CD4-positive, alpha-beta T cell treated with Interleukin-2 at 100 ng/mL for 4 hours (primary cell): Measurements from ENCODE around the gene ETNPPL.

ENCODE experiments used
- DNase-seq: peaks from one replicate; pipeline ENCODE4 v3.0.0-alpha.2; 2020; ENCODE audit warnings: low spot score

ETNPPL gene

DNA sequence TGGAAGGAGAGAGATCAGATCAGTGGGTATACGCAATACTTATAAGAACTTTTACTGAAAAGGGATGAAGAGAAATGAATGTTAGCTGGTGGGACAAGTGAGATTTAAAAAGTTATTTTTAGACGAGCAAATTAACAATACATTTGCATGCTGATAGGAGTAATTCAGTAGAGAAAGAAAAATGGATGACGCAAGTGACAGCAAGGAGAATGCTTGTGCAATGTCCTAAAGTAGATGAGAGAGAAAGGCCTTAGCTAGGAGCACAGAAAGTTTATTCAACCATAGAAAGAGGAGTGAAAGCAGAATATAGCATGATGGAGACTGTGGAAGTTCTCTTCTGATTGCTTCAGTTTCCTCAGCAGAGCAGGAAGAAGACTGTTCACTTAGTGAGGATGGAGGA is 66.7 kb downstream of the ETNPPL start:
- DNase-seq = no peak

DNA sequence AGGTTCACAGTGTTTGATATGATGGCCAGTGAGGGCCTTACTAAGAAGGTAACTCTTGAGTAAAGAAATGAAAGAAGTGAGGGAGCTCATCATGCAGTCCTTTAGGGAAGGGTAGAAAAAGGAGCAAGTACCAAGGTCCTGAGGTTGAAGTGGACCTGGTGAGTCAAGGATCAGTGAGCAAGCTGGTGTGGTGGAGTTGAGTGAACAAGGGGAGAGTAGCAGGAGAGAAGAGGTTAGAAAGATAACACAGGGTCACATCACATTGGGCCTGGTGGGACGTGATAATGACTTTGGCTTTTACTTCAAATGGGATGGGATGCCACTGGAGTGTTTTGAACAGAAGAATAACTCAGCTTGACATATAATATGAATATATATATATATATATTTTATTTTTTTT is 67.8 kb downstream of the ETNPPL start:
- no peak for DNase-seq

DNA sequence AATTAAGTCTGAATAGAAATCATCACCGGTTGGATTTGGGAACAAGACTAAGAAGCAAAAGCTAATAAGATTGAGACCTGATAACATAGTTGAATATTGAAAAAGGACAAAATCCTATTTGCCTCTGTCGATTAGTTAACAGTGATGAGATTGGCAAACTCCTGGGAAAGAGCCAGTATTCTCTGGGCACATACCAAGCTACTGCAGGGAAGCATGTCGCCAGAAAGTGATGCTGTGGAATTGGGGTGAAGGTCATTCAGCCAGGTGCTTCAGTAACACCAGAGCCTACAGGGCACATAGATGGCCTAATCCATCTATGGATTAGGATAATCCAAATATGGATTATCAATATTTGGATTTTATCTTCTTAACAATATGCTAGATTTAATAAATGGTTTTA is 68.4 kb downstream of the ETNPPL start:
- DNase-seq = no peak

DNA sequence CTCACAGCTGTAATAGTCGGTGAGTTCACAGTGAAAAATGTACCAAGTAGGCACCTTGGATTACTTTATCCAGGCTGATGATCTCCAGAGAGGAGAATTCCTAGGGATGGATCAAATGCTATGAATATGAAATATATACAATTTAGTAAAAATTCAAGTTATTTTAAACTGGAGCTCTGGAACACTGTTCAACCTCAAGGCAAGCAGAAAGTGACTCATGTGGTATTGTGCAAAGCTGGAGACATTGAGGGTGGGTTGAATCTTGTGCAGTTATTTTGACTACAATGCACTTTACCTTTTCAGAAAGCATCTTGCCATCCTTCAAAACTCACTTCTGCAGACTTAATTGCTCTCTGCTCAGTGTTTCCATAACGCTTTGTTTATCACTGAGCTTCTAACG is 69.0 kb downstream of the ETNPPL start:
- no peak for DNase-seq

DNA sequence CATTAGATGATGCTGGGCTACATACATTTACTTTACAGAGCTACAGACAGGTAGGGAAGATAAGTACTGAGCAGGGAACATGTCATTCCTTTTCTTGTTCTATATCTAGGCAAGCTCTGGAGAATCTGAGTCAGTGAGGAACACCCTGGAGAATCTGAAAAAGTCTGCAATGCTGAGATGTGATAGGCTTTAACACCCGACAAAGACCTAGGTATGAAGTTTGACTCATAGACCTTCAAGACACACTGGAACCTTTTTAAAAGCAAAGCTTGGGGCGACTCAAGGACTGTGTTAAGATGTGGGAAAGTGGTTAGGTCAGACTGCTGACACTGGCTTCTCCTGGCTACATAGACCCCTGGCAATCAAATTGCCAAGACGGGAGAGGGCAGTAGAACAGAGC is 69.6 kb downstream of the ETNPPL start:
- DNase-seq = no peak
